ENCODE measurements around the gene FOXN4.

The FOXN4 gene

GRCh38 chr12:109308534-109309380, at the start of gene FOXN4:
TSS of gene FOXN4 (minus strand) at chr12:109309284. CDS start at chr12:109308321, 963 bp downstream.
- no peak within 1 kb of the TSS; the same call in 1 of the 2 replicates for H3K4me3 ChIP-seq (ENCODE audit: control insufficient read depth, low read depth, low read length)
- no peak for DNase-seq (ENCODE audit: low read depth)
- no peak for TF ChIP-seq CTCF (IDR thresholded peaks at IDR 0.05; ENCODE audit: control insufficient read depth, insufficient read depth, low read depth, low read length, missing control alignments)

GRCh38 chr12:109358154-109358869, 49.2 kb upstream of the FOXN4 start:
- DNase-seq (ENCODE audit: low read depth) = no peak
- no peak for TF ChIP-seq CTCF (IDR thresholded peaks at IDR 0.05; ENCODE audit: control insufficient read depth, insufficient read depth, low read depth, low read length, missing control alignments)
- H3K4me3 ChIP-seq (ENCODE audit: control insufficient read depth, low read depth, low read length) = no peak overlapping the region

- TF ChIP-seq CTCF (IDR thresholded peaks at IDR 0.05; ENCODE audit: control insufficient read depth, insufficient read depth, low read depth, low read length, missing control alignments) = no peak
- no peak overlapping the region for H3K4me3 ChIP-seq (ENCODE audit: control insufficient read depth, low read depth, low read length)
- no peak for DNase-seq (ENCODE audit: low read depth)
Observed at GRCh38 chr12:109357032-109357431, 47.9 kb upstream of the FOXN4 start.

GRCh38 chr12:109356577-109356976, 47.5 kb upstream of the FOXN4 start:
- no peak for DNase-seq (ENCODE audit: low read depth)
- no peak for TF ChIP-seq CTCF (IDR thresholded peaks at IDR 0.05; ENCODE audit: control insufficient read depth, insufficient read depth, low read depth, low read length, missing control alignments)
- H3K4me3 ChIP-seq (ENCODE audit: control insufficient read depth, low read depth, low read length) = no peak overlapping the region

- TF ChIP-seq CTCF (IDR thresholded peaks at IDR 0.05; ENCODE audit: control insufficient read depth, insufficient read depth, low read depth, low read length, missing control alignments) = no peak
- no peak for DNase-seq (ENCODE audit: low read depth)
Observed at GRCh38 chr12:109352184-109352583, 43.1 kb upstream of the FOXN4 start.

GRCh38 chr12:109347589-109347988, 38.5 kb upstream of the FOXN4 start, which contains the start of gene MYO1H:
TSS of gene MYO1H (plus strand) at chr12:109347900. CDS start at chr12:109347961, 61 bp downstream.
- DNase-seq (ENCODE audit: low read depth) = no peak
- H3K4me3 ChIP-seq (ENCODE audit: control insufficient read depth, low read depth, low read length) = no peak within 1 kb of the TSS
- no peak for TF ChIP-seq CTCF (IDR thresholded peaks at IDR 0.05; ENCODE audit: control insufficient read depth, insufficient read depth, low read depth, low read length, missing control alignments)

More at GRCh38 chr12:109352184-109352583, 43.1 kb upstream of the FOXN4 start:
- H3K4me3 ChIP-seq (ENCODE audit: control insufficient read depth, low read depth, low read length) = no peak overlapping the region

Measured in AG09309 (cell line).